GM19328 (cell line): ENCODE data around the gene ZNF423.

Experiments
- ATAC-seq: cut with Tn5 transposase; IDR thresholded peaks from one replicate; pipeline ENCODE4 v1.9.1; 2021; ENCODE audit warnings: mild to moderate bottlenecking, moderate library complexity; ENCODE audit not compliant: unreplicated experiment

ZNF423 gene

DNA sequence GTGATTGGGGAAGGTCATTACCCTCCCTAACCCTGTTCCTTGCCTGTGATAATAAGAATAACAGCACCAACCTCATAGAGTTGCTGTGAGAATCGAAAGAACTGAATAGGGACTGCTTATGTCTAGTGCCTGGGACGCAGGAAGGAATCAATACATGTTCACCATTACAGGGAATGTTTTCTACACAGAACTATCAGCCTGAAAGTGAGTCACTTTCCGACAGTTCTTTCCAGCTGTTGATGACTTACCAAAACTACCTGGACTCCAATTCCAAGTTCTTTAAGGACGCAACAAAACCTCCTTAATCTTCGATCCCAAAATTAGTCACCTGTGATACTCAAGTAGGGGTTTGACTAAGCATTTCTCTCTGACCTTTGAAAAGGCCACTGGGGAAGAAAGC lies 29.4 kb downstream of the ZNF423 start:
- ATAC-seq = no peak

DNA sequence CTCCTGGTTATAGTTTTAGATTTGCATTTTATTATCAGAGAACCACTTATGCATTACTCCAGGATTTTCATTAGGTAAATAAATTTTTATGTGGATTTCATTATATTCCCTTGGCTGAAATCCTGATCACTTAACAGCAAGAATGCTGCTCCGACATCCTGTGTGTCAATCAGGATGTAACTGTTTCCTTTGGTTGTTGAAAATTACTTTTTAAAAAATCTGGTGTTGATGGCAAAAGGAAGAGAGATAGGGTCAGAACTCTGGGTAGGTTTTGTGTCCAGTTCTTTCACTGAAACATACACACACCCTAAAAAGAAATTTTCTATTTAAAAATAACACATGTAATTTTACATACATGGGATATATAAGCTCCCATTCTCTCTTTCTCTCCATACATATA lies 30.9 kb downstream of the ZNF423 start:
- no peak for ATAC-seq

DNA sequence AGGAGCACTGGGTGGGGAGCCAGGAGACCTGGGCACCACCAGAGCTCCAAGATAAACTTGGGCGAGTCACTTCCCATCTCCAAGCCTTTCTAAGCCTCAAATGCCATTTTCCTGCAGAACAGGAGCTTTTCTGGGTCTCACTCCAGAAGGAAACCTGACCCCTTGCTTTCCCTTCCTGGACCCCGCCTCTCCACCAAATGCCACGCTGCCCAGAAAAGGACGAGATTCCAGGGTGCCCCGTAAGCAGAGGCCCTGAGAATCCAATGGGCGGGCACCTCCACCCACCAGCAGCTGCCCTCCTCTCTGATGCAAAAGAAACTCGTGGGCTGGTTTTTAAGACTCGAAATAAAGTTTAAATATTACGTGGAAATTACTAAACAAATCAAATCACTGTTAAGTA lies 31.3 kb downstream of the ZNF423 start:
- no peak for ATAC-seq

DNA sequence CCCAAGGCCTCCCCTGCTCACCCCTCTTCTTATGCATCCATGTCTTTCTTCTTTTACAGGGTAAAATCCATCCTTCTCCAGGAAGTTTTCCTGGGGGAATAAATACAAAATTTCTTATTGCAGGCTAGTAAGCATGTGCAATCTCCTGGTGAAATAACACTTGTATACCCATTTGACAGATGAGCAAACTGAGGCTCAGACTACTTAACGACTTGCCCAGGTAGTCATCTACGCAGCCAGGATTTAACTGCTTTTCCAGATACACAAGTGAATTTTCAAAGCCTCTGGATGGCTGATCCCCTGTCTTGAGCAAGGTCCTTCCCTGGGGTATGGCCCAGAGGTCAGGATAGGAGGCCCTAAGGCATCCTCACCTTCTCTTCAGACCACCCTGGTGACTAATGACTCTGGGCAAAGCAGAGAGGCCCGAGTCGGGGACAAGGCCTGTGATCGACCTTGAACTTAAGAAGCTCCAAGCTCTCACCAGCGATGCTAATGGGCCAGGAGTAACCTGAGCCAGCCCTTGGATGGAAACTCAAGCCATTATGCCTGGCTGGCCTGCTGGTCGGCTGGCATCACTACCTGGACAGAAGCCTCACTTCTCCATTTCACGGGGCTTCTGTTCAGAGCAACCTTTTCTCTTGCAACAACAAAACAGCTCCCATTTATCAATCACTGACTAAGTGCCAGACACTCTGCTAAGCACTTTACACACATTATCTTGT lies 33.1 kb downstream of the ZNF423 start:
- ATAC-seq = no peak

DNA sequence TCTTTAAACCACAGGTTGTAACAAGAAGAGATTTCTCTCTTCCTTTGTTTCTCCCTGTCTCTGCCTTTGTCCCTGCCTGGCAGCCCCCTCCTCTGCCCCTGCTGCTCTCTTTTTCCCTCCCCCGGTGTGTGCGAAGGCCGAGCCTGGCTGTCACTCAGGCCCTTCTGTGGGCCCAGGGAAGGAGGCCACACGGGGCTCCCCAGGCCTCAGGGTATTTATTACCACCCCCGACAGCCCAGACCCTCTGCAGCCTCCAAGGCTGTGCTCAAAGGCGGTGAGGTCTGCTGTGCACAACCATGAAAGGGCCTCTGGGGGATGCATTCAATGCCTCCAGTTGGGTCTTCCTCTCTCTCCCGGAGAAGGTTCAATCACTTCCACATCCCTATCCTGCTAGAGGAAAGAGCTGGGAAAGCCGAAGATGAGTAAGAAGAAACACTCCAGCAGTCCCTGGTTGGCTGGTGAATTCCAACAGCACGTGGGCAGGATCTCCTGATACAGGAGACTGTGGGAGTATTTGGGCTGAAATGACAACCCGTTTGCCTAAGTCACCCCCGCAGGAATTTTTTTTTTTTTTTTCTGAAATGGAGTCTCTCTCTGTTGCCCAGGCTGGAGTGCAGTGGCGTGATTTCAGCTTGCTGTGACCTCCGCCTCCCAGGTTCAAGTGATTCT lies 34.2 kb downstream of the ZNF423 start:
- ATAC-seq = no peak

DNA sequence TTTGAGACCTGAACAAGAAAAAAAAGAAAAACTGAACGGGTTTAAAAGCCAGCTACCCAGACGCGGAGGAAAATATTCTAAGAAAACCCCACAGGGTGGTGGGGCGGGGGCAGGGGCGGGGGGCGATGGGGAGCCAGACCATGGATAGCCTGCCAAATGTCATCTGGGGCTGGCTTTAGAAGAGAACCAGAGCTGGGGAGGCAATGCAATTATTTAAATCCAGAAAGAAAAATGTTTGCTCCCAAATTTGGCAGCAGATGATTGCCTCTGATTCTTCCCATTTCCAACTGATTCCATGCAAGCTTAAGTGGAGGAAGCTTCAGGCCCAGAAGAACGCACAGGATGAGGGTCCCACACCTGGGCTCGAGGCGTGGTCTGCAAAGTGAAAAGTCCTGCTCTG lies 34.8 kb downstream of the ZNF423 start:
- no peak for ATAC-seq

DNA sequence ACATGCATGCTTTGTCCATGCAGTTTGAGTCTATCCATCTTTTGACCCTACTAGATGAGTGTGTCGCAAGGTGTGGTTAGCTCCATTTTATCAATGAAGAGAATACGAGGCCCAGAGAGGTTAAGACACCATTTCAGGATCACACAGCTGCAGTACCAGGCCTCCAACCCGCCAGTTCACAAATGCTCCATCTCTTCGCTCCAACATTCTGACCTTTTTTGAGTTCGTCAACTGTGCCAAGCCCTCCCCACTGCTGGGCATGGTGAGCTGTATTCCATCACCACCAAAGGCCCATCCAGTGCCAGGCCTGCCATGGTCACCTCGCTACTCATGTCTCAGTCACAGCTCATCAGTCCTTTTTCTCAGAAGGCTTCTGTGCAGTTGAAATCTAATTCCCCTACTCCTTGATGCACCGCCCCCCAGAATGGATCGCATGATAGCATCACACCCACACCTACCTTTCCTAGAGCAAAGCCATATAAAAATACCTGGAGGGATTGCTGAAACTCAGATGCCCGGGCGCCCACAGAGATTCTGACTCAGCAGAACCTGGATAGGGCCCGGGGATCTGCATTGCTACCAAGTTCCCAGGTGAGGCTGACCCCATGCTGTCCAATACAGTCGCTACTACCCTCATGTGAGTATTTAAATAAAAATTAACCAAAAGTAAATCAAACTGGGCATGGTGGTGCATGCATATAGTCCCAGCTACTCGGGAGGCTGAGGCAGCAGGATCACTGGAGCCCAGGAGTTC lies 38.0 kb downstream of the ZNF423 start:
- no peak for ATAC-seq

DNA sequence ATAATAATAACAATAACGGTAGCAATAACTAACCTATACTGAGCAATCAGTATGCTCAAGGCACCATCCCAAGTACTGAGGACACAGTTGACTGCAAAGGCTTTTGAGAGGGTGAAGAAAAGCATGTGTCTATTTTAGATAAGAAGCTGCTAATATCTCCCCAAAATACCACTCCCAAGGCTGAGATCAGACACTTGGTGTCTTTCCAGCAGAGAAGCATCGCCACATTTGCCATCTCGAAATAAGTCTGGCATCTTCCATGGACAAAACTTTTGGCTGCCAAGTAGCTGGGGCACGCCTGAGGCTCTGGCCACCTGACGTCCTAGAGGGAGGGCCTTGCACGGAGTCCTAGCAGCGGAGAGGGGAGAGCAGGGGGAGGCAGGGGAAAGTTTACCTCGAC lies 39.0 kb downstream of the ZNF423 start:
- ATAC-seq = no peak

DNA sequence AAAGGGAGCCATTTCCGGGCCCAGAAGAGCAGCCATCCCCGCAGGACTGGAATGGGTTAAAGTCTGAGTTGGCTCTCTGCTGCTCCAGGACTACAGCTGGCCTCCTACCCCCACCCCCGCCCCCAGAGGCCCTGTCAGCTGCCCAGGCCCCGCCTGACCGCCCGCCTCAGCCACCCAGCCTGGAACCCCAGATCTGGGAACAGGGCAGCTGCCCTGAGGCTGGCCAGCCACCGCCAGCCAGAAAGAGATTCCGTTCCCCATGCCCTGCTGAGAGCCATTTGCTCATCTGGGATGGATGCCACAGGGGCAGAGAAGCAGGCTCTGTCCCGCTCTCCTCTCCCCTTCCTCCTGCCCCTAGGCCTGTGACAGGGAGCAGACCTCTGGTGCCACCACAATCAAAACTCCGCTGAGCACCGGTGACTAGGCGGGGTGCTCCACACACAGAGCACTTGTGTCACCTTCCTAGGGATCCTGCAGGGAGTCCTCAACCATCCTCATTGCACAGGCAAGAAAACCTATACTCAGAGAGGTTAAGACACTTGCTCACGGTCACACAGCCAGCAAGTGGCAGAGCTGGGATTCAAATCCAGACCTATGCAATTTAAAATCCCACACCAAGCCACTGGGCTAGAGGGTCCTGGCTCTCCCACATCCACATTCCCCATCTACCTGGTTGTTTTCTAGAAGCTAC lies 44.1 kb downstream of the ZNF423 start:
- ATAC-seq = no peak

DNA sequence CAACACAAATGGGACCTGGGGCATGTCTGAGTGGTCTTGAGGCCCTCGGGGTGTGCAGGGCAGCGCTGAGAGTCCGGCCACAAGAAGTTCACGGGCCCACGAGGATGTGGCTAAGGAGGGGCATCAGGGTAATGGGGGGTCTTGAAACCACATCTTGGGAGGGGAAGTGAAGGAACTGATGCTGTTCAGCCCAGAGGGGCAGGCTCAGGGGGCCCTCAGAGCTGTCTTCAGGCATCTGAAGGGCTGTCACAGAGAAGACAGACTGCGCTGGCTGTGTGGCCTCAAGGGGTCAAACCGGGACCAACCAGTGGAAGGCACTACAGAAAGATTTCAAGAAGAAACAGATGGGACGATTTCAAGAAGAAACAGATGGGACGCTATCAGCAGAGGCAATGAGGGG lies 45.1 kb downstream of the ZNF423 start:
- ATAC-seq = no peak

DNA sequence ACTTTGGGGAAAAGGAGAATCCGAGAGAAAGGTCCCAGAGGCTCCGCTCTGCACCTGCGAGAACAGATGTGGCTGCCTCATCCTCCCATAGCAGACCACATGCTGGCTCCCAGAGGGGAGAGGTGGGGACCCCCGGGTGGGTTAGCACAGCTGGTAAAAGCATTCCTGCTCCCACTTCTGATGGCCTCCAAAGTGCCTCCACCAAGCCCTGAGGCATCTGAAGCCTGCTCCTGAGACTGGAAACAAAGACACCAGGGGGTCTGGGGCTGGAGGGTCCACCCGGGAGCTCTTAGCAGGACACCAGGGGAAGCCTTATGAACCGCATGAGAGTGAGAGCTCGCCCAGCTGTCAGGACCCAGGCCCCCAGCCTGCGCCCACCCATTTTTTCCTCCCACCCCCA lies 46.4 kb downstream of the ZNF423 start:
- ATAC-seq = no peak

DNA sequence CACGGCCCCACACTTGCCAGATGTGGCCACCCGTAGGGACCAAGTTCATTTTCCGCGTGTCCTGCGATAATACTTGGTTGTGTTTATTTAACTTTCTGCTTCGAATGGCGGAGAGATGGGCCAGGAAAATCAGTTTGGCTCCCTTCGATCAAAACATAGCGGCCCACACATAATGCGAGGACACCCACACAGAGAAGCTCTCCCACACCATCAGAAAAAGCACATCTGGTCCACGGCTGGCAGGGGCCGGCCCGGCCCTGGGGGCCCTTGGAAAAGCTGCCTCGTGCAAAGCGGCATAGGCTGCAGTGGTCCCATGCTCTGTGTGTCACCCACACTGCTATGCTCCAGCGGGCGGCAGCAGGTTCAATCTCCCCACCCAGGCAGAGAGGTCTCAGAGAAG lies 46.9 kb downstream of the ZNF423 start:
- no peak for ATAC-seq

DNA sequence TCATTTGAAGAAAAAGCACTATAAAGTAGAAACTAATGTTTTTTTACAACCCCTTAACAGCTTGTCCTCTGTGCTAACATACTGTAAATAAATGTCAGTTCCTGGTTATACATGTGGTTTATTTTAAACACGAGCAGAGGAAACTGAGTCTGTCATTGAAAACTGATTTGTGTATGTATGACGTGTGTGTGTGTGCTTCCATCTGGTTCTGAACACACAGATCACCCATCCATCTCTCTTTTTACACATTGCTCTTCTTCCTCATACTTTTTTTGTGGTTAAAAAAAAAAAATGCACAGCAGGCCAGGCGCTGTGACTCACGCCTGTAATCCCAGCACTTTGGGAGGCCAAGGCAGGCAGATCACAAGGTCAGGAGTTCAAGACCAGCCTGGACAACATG lies 49.5 kb downstream of the ZNF423 start:
- no peak for ATAC-seq

DNA sequence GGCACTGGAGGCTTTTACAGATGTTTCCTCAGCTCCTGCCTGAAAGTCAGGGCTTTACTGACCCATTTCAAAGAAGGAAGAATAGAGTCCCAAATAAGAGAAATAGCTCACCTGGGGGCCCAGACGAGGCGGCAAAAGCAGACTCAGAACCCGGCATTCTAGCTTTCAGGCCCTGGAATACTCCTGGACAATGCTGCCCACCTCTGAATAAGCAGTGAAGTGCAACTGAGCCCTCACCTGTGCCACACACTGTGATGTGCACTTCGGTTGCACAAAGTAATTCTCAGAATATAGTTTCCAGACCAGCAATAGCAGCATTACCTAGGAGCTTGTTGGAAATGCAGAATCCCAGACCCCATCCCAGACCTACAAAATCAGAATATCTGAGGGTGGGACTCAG lies 54.6 kb downstream of the ZNF423 start:
- no peak for ATAC-seq

DNA sequence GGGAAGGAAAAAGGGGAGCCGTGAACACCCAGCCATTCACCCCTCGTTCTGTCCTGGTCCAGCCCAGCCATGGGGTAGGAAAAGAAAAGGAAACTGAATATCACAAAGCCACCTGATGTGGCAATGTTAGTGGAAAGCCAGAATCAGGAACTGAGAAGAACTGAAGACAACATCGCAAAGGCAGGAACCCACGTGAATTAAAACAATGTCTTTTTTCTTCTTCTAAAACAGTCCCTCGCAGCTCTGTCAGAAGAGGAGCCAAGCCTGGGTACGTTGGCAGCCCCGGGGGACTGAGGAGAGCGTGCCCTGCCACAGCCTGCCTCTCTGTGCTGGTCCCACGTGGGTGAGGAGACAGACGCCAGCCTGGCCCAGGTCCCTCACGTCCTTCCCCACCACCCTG lies 55.0 kb downstream of the ZNF423 start:
- ATAC-seq = no peak

DNA sequence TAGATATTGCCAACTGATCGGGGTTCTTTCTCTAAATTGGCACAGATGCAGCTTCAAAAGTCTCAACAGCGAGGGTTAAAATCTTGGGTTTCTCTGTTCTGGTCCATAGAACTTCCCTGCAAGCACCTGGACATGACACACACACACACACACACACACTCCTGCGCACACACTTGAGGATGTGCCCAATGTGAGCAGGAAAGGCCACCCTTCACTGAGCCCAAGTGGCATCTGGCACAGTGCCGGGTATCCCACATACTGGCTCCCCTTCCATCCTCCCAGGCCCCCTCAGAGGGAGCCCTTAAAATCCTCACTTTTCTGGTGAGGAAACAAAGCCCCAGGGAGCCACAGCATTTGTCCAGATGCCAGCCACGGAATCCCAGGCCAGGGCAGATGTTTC lies 55.5 kb downstream of the ZNF423 start:
- no peak for ATAC-seq

DNA sequence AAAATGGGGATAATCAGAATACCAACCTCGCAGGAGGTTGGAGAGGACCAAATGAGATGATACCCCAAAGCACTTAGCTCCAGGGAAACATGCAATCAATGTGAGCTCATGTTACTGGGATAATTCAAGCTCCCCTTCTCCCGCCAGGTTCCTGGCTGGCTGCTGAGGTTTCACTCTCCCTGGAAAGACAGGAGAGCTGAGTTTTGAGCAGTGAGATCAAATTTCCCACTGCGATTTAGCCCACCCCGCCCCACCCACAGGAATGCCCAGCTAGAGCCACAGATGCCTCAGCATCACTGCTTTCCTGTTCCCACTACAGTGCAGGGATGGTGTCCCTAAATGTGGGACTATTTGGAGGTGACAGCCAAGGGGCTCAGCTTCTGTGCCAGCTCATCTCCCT lies 56.7 kb downstream of the ZNF423 start:
- ATAC-seq = no peak

DNA sequence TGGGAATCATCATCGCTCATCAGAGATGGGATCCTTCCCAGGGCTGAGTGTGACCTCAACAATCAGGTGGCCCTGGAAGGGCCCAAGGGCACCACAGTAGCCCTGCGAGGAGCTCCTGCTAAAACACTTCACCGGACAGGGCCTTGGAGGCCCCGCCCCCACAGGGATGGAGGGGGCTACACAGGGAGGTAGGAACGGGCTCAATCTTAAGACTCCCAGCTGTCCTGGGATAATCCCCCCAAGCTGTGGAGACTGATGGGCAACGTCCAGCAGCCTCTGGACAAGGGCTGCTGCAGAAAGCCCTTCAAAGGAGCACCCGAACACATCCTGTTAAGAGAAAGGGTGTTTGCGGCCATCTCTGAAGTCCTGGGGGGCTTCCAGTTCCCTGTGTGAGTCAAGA lies 60.4 kb downstream of the ZNF423 start:
- ATAC-seq = no peak

DNA sequence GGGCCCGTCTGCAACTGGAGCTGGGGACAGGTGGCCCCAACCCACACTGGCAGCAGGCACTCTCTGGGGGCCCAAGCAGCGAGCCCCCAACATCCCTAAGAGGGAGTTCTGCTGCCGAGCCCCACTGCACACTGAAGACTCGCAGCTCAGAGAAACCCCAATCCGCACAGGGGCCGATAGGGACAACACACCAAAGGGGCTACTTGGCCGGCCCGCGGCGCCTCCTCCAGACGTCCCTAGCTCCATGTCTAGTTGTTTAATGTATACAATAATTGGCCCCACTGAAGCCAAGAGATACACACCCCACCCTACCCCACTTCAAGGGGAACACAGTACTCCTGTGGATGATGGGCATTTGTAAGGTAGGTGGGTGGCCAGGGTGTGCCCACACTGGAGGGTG lies 62.7 kb downstream of the ZNF423 start:
- no peak for ATAC-seq

DNA sequence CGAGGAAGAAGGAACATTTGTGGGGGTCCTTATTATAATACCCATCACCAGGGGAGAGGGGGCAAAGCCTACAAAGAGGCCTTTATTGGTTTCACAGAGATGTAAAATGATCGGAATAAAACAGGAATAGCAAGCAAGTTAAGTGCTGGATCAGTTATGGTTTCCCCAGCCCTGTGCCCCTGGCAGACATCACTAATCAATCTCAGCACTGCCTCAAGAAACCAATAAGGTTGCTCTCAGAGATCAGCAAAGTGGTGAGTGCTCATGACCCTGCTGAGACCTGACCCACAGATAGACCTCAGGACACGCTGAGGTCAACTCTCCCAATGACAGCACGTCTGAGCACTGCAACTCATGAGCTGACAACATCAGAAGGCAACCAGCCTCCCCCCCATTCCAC lies 66.3 kb downstream of the ZNF423 start:
- ATAC-seq = no peak

DNA sequence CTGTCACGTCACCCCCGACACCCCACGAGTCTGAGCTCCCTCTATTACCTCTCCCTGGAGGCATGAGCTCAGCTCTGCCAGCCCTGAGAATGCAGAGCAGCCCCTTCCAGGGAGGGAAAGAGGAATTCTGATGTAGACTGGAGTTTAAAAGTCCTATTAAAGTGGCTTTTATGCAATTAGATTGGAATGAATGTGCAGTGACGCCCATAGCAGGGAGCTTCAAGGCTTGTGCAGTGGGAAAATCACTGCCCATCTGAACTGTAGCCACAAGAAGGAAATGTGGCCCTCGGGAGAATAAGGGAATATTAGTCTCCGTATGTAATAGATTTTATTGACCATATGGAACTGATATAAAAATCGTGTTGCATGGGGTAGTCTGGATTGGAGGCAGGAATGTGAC lies 66.9 kb downstream of the ZNF423 start:
- ATAC-seq = no peak

DNA sequence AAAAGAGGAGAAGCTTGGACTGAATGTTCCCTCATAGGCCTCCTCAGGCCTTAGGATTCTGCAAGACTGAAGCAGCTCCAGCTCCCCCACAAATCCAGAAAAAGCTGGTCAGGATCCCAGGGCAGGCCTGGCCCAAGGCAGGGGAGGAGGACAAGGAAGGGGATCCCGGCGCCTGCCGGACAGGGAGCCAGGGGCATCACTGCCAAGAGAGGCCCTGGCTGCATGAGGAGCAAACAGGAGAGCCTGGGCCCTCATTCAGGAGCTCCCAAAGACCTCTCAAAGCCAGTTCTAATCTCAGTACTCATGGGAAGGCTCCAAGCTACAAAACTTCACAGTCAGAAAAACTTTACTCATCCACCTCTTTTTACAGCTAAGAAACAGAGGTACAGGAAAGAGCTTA lies 67.3 kb downstream of the ZNF423 start:
- ATAC-seq = no peak
